ENCODE results near the gene FBXL2. TPM values are rescaled to one million over a fixed set of nuclear protein-coding genes. Genes with fewer than 3 reads are reported as not detected.

The FBXL2 gene
- total RNA-seq, 1 experiment from 2014 or later = 10.8 TPM

DNA sequence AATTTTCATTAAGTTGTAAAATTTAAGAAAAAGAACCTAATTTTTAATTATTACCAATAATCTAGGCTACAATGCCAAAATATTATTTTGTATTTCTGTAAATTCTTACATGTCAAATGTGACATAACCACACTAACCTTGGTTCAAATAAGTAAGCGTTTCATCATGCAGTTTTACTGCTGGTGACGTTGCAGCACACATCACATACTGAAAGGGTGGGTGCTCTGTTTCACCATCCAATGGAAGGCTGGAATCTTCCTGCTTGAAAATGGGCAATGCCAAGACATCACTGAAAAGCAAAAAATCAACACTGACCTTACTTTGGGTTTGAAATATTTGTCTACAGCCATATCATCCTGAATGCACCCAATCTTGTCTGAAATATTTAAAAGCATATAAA, 148.2 kb downstream of the FBXL2 start:
- peaks cover 24% of the 10 kb centered on the region for H3K4me1 ChIP-seq
- intact Hi-C loops (cut with micrococcal nuclease; ENCODE audit: unreplicated experiment) = no loop called here
- H3K4me1 Mint-ChIP-seq (ENCODE audit: low read depth, unreplicated experiment) = peaks cover 18% of the 10 kb centered on the region
- peaks cover 2% of the 10 kb centered on the region; the same call in 1 of the 2 replicates for H3K36me3 ChIP-seq (ENCODE audit: control insufficient read depth, insufficient read depth, low read length)
- no peak overlapping the region for H3K4me3 Mint-ChIP-seq (ENCODE audit: unreplicated experiment)
- H3K27ac Mint-ChIP-seq (ENCODE audit: unreplicated experiment) = no peak overlapping the region
- no peaks in the 10 kb centered on the region for H3K27me3 ChIP-seq (replicated peaks; ENCODE audit: control insufficient read depth, insufficient read depth, low read length)
- no peak overlapping the region for H3K4me3 ChIP-seq (ENCODE audit: low read depth, low read length)
- peaks cover 55% of the 10 kb centered on the region for H3K36me3 Mint-ChIP-seq (ENCODE audit: insufficient read depth, unreplicated experiment)
- no peaks in the 10 kb centered on the region for H3K27me3 Mint-ChIP-seq (ENCODE audit: insufficient read depth, unreplicated experiment)
- POLR2A ChIA-PET = no interaction called here
- TF ChIP-seq, protein P1, sequence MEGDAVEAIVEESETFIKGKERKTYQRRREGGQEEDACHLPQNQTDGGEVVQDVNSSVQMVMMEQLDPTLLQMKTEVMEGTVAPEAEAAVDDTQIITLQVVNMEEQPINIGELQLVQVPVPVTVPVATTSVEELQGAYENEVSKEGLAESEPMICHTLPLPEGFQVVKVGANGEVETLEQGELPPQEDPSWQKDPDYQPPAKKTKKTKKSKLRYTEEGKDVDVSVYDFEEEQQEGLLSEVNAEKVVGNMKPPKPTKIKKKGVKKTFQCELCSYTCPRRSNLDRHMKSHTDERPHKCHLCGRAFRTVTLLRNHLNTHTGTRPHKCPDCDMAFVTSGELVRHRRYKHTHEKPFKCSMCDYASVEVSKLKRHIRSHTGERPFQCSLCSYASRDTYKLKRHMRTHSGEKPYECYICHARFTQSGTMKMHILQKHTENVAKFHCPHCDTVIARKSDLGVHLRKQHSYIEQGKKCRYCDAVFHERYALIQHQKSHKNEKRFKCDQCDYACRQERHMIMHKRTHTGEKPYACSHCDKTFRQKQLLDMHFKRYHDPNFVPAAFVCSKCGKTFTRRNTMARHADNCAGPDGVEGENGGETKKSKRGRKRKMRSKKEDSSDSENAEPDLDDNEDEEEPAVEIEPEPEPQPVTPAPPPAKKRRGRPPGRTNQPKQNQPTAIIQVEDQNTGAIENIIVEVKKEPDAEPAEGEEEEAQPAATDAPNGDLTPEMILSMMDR (IDR thresholded peaks at IDR 0.05; ENCODE audit: insufficient read depth in 1 of 2, low read depth in 1 of 2, low read length in 1 of 2, severe bottlenecking in 1 of 2, unreplicated experiment in 1 of 2) = no peak
- CTCF ChIA-PET = no interaction called here
- BruUV-seq (replicated peaks) = no TSS peak
- H3K9me3 Mint-ChIP-seq (ENCODE audit: unreplicated experiment) = no peaks in the 10 kb centered on the region
- H3K9me3 ChIP-seq = no peaks in the 10 kb centered on the region
- DNase-seq = no peak

DNA sequence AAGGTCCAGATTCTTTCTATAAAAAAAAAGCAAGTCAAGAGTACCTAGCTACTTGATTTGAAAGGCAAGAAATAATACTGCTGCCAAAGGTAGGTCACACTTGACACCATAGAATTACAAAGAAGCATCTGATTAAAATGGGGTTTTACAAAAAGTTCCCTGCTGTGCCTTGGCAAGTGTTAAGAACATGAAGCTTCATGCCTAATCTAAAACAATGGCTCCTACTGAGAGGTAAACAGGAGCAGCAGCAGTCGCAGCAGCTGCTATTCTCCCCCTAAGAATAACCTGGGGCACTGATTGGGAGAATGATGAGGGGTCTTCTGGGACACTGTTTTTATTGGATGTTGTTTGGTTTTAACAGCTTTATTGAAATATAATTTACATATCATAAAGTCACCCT, 148.8 kb downstream of the FBXL2 start:
- Mint-ChIP-seq H3K4me1 (ENCODE audit: low read depth, unreplicated experiment) (peaks cover 24% of the 10 kb centered on the region), H3K9me3 (ENCODE audit: unreplicated experiment) (no peaks in the 10 kb centered on the region), H3K4me3 (ENCODE audit: unreplicated experiment) (no peak overlapping the region), H3K36me3 (ENCODE audit: insufficient read depth, unreplicated experiment) (peaks cover 53% of the 10 kb centered on the region), H3K27me3 (ENCODE audit: insufficient read depth, unreplicated experiment) (no peaks in the 10 kb centered on the region), H3K27ac (ENCODE audit: unreplicated experiment) (no peak overlapping the region)
- H3K36me3 ChIP-seq (ENCODE audit: control insufficient read depth, insufficient read depth, low read length) = peaks cover 2% of the 10 kb centered on the region; the same call in 1 of the 2 replicates
- POLR2A ChIA-PET = no interaction called here
- no peaks in the 10 kb centered on the region for H3K27me3 ChIP-seq (replicated peaks; ENCODE audit: control insufficient read depth, insufficient read depth, low read length)
- peaks cover 24% of the 10 kb centered on the region for H3K4me1 ChIP-seq
- H3K4me3 ChIP-seq (ENCODE audit: low read depth, low read length) = no peak overlapping the region
- CTCF ChIA-PET = no interaction called here
- TF ChIP-seq, protein P1 (IDR thresholded peaks at IDR 0.05; ENCODE audit: insufficient read depth in 1 of 2, low read depth in 1 of 2, low read length in 1 of 2, severe bottlenecking in 1 of 2, unreplicated experiment in 1 of 2) = no peak
- no peaks in the 10 kb centered on the region for H3K9me3 ChIP-seq
- DNase-seq = no peak
- intact Hi-C loops (cut with micrococcal nuclease; ENCODE audit: unreplicated experiment) = no loop called here
- no TSS peak for BruUV-seq (replicated peaks)

DNA sequence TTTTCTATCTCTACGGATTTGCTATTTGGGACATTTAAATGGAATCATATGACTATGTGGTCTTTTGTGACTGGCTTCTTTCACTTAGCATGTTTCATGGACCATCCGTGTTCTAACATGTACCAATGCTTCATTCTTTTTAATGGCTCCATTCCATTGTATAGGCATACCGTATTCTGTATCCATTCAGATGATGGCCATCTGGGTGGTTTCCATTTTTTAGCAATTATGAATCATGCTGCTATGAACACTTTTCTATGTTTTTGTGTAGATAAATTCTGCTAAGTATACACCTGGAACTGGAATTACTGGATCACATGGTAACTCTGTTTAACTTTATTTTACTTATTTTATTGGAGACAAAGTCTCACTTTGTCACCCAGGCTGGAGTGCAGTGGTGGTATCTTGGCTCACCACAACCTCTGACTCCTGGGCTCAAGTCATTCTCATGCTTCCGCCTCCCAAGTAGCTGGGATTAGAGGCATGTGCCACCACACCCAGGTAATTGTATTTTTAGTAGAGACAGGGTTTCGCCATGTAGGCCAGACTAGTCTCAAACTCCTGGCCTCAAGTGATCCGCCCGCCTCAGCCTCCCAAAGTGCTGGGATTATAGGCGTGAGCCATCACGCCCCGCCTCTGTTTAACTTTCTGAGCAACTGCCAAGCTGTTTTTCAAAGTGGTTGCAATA, 149.5 kb downstream of the FBXL2 start:
- peaks cover 2% of the 10 kb centered on the region; the same call in 1 of the 2 replicates for H3K36me3 ChIP-seq (ENCODE audit: control insufficient read depth, insufficient read depth, low read length)

More for the DNA sequence above, 149.5 kb downstream of the FBXL2 start:
- Mint-ChIP-seq H3K9me3 (ENCODE audit: unreplicated experiment) (no peaks in the 10 kb centered on the region), H3K4me1 (ENCODE audit: low read depth, unreplicated experiment) (peaks cover 25% of the 10 kb centered on the region), H3K27me3 (ENCODE audit: insufficient read depth, unreplicated experiment) (no peaks in the 10 kb centered on the region), H3K36me3 (ENCODE audit: insufficient read depth, unreplicated experiment) (peaks cover 46% of the 10 kb centered on the region), H3K4me3 (ENCODE audit: unreplicated experiment) (no peak overlapping the region), H3K27ac (ENCODE audit: unreplicated experiment) (no peak overlapping the region)
- ChIA-PET CTCF (interaction anchor here (0.6 kb wide), 1 partner anchor 329 kb away, joined by 5 read pairs; no protein-coding TSS in a partner anchor), POLR2A (no interaction called here)
- H3K4me3 ChIP-seq (ENCODE audit: low read depth, low read length) = no peak overlapping the region
- no peaks in the 10 kb centered on the region for H3K9me3 ChIP-seq
- TF ChIP-seq, protein P1 (IDR thresholded peaks at IDR 0.05; ENCODE audit: insufficient read depth in 1 of 2, low read depth in 1 of 2, low read length in 1 of 2, severe bottlenecking in 1 of 2, unreplicated experiment in 1 of 2) = no peak
- H3K27me3 ChIP-seq (replicated peaks; ENCODE audit: control insufficient read depth, insufficient read depth, low read length) = no peaks in the 10 kb centered on the region
- DNase-seq = peak in 1 of 2 experiments; percentile 4
- intact Hi-C loops (cut with micrococcal nuclease; ENCODE audit: unreplicated experiment) = no loop called here
- H3K4me1 ChIP-seq = peaks cover 24% of the 10 kb centered on the region
- no TSS peak for BruUV-seq (replicated peaks)
